HG02870 (cell line): ENCODE results near the gene RNF223.

Source experiments
- ATAC-seq: cut with Tn5 transposase; IDR thresholded peaks from one replicate; pipeline ENCODE4 v1.9.1; 2021; ENCODE audit warnings: mild to moderate bottlenecking, moderate library complexity; ENCODE audit not compliant: unreplicated experiment

The RNF223 gene

GRCh38 chr1:1047407-1047806, 26.7 kb downstream of the RNF223 start:
- ATAC-seq: no peak

- ATAC-seq: no peak
Measured at GRCh38 chr1:1046767-1047166, 27.3 kb downstream of the RNF223 start.

GRCh38 chr1:1046243-1046642, 27.9 kb downstream of the RNF223 start:
- ATAC-seq: no peak

- ATAC-seq: no peak
Measured at GRCh38 chr1:1045129-1045528, 29.0 kb downstream of the RNF223 start.

GRCh38 chr1:1044455-1045078, 29.5 kb downstream of the RNF223 start:
- ATAC-seq: no peak

GRCh38 chr1:1043921-1044320, 30.2 kb downstream of the RNF223 start:
- no peak for ATAC-seq

- no peak for ATAC-seq
Measured at GRCh38 chr1:1043411-1043810, 30.7 kb downstream of the RNF223 start.

GRCh38 chr1:1042835-1043234, 31.3 kb downstream of the RNF223 start:
- ATAC-seq: no peak

GRCh38 chr1:1041873-1042272, 32.2 kb downstream of the RNF223 start:
- ATAC-seq: no peak

- no peak for ATAC-seq
Measured at GRCh38 chr1:1041092-1041523, 33.0 kb downstream of the RNF223 start.

GRCh38 chr1:1040004-1040991, 33.8 kb downstream of the RNF223 start:
- no peak for ATAC-seq

GRCh38 chr1:1039145-1039910, 34.8 kb downstream of the RNF223 start:
- no peak for ATAC-seq

GRCh38 chr1:1038694-1039093, 35.4 kb downstream of the RNF223 start:
- peak; percentile 50 for ATAC-seq

GRCh38 chr1:1037366-1038327, 36.5 kb downstream of the RNF223 start:
- ATAC-seq: no peak

- ATAC-seq: no peak
Measured at GRCh38 chr1:1035291-1035943, 38.7 kb downstream of the RNF223 start.

GRCh38 chr1:1034439-1034781, 39.7 kb downstream of the RNF223 start:
- no peak for ATAC-seq

GRCh38 chr1:1033731-1034438, 40.2 kb downstream of the RNF223 start:
- ATAC-seq: no peak

GRCh38 chr1:1033009-1033587, 41.0 kb downstream of the RNF223 start:
- peak; percentile 78 for ATAC-seq

- ATAC-seq: no peak
Measured at GRCh38 chr1:1032424-1032823, 41.7 kb downstream of the RNF223 start.
